Panc1 (cell line): Measurements from ENCODE around the gene ETHE1.

Experiments
- POLR2AphosphoS5 ChIP-seq: IDR thresholded peaks from 2 replicates; pipeline ENCODE4 v1.6.1; 2012; ENCODE audit warnings: mild to moderate bottlenecking, low read depth, low read length, moderate library complexity
- SIN3A ChIP-seq: IDR thresholded peaks from 2 replicates; pipeline ENCODE4 v1.6.1; 2012; ENCODE audit warnings: low read depth, mild to moderate bottlenecking, low read length, moderate library complexity, borderline replicate concordance; ENCODE audit not compliant: insufficient read depth
- TCF7L2 ChIP-seq: IDR thresholded peaks from 2 replicates; pipeline ENCODE4 v1.6.1; 2011; ENCODE audit warnings: mild to moderate bottlenecking, low read depth, low read length, inconsistent platforms
- TF ChIP-seq, protein P1 (sequence below): fragments of 450-650 bp; IDR thresholded peaks from 2 replicates; pipeline ENCODE4 v1.5.1; 2017; ENCODE audit warnings: mild to moderate bottlenecking
- TF ChIP-seq, protein P2 (sequence below), 2 experiments: IDR thresholded peaks; 2 replicates each; pipeline ENCODE4 v1.6.1; 2011 to 2012; ENCODE audit warnings: low read depth in 2 of 2, control low read depth in 1 of 2, low read length in 1 of 2, mild to moderate bottlenecking in 1 of 2, moderate library complexity in 1 of 2; ENCODE audit not compliant: insufficient read depth in 1 of 2

DNA sequence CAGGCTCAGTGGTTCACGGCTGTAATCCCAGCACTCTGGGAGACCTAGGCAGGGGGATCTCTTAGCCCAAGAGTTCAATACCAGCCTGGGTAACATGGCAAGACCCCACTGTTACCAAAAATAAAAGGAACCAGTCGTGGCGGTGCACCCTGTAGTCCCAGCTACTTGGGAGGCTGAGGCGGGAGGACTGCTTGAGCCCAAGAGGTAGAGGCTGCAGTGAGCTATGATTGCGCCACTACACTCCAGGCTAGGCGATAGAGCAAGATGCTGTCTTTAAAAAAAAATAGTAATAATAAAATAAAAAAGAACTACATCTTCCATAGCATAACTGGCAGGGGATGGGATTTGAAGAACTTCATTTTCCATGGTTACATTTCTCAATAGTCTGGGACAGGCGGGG is 64.6 kb downstream of the ETHE1 start:
- TF ChIP-seq, protein P1, sequence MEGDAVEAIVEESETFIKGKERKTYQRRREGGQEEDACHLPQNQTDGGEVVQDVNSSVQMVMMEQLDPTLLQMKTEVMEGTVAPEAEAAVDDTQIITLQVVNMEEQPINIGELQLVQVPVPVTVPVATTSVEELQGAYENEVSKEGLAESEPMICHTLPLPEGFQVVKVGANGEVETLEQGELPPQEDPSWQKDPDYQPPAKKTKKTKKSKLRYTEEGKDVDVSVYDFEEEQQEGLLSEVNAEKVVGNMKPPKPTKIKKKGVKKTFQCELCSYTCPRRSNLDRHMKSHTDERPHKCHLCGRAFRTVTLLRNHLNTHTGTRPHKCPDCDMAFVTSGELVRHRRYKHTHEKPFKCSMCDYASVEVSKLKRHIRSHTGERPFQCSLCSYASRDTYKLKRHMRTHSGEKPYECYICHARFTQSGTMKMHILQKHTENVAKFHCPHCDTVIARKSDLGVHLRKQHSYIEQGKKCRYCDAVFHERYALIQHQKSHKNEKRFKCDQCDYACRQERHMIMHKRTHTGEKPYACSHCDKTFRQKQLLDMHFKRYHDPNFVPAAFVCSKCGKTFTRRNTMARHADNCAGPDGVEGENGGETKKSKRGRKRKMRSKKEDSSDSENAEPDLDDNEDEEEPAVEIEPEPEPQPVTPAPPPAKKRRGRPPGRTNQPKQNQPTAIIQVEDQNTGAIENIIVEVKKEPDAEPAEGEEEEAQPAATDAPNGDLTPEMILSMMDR = no peak
- TF ChIP-seq SIN3A = no peak
- TF ChIP-seq, protein P2, sequence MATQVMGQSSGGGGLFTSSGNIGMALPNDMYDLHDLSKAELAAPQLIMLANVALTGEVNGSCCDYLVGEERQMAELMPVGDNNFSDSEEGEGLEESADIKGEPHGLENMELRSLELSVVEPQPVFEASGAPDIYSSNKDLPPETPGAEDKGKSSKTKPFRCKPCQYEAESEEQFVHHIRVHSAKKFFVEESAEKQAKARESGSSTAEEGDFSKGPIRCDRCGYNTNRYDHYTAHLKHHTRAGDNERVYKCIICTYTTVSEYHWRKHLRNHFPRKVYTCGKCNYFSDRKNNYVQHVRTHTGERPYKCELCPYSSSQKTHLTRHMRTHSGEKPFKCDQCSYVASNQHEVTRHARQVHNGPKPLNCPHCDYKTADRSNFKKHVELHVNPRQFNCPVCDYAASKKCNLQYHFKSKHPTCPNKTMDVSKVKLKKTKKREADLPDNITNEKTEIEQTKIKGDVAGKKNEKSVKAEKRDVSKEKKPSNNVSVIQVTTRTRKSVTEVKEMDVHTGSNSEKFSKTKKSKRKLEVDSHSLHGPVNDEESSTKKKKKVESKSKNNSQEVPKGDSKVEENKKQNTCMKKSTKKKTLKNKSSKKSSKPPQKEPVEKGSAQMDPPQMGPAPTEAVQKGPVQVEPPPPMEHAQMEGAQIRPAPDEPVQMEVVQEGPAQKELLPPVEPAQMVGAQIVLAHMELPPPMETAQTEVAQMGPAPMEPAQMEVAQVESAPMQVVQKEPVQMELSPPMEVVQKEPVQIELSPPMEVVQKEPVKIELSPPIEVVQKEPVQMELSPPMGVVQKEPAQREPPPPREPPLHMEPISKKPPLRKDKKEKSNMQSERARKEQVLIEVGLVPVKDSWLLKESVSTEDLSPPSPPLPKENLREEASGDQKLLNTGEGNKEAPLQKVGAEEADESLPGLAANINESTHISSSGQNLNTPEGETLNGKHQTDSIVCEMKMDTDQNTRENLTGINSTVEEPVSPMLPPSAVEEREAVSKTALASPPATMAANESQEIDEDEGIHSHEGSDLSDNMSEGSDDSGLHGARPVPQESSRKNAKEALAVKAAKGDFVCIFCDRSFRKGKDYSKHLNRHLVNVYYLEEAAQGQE (IDR thresholded peaks at IDR 0.05; ENCODE audit: insufficient read depth in 1 of 2, low read depth in 2 of 2, low read length in 1 of 2) = no peak
- TF ChIP-seq POLR2AphosphoS5 = no peak
- no peak for TF ChIP-seq TCF7L2
